ENCODE results near the gene SCYL2.

DNA sequence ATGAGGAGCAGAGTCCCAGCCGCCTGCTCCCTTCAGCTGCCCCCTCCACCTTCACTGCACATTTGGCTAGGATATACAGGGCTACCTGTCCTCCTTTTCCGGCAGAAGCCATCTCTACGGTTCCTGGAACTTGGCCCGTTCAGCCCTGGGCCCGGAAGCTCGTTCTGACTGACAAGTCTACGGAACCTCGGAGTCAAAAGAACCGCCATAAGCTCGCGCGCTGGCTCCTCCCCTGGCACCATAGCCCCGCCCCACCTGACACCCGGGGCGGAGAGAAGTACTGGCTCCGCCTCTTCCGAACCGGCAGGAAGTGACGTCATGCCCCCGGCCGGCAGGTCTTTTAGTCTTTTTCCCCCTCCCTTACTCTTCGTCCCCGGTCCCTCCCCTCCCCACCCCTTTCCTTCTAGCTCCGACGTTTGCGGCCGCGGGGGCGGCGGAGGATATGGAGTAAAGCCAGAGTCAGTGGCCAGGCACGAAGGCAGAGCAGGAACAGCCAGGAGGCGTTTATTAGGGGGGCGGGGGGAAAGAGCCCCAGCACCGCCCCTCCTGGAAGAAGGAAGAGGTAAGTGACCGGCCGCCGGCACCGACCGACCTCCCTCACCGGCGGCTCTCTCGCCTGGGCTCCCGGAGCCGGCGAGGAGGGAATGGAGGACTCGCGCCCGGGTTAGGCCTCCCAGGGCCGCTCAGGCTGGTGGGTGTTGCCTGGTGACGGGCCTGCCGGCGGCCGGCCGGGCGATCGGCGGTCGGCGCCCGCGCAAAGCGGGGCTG lies at the start of gene SCYL2, which contains the start of gene DEPDC4:
- peak; percentile 58 to 79 for TF ChIP-seq POLR2A (IDR thresholded peaks at IDR 0.05)
- TF ChIP-seq EP300 (IDR thresholded peaks at IDR 0.05) = no peak
- TF ChIP-seq, protein P1, sequence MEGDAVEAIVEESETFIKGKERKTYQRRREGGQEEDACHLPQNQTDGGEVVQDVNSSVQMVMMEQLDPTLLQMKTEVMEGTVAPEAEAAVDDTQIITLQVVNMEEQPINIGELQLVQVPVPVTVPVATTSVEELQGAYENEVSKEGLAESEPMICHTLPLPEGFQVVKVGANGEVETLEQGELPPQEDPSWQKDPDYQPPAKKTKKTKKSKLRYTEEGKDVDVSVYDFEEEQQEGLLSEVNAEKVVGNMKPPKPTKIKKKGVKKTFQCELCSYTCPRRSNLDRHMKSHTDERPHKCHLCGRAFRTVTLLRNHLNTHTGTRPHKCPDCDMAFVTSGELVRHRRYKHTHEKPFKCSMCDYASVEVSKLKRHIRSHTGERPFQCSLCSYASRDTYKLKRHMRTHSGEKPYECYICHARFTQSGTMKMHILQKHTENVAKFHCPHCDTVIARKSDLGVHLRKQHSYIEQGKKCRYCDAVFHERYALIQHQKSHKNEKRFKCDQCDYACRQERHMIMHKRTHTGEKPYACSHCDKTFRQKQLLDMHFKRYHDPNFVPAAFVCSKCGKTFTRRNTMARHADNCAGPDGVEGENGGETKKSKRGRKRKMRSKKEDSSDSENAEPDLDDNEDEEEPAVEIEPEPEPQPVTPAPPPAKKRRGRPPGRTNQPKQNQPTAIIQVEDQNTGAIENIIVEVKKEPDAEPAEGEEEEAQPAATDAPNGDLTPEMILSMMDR (IDR thresholded peaks at IDR 0.05) = no peak
- peak; percentile 56 to 82 (median 75) for TF ChIP-seq POLR2AphosphoS5 (IDR thresholded peaks at IDR 0.05)

All from sigmoid colon (tissue), 4 donors.